Measurements from ENCODE around the gene THRA.

DNA sequence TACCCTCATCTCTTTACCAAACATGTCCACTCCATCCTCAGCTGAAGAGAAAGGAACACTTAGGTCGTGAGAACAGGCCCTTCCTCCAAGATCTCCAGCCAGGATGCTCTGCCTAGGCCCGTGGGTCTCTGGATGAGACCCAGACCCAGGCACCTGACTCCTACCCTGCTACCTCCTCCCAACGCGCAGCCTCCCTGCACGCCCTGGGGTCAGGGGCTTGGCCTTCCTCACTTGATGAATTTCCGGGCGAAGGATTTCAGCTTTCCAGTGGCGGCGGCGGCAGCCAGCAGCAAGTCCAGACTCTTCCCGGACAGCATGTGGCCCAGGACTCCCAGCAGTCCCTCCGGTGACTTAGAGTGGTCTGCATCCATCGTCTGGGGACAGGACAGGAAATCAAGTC lies 34.2 kb upstream of the THRA start:
- TF ChIP-seq, protein P1, sequence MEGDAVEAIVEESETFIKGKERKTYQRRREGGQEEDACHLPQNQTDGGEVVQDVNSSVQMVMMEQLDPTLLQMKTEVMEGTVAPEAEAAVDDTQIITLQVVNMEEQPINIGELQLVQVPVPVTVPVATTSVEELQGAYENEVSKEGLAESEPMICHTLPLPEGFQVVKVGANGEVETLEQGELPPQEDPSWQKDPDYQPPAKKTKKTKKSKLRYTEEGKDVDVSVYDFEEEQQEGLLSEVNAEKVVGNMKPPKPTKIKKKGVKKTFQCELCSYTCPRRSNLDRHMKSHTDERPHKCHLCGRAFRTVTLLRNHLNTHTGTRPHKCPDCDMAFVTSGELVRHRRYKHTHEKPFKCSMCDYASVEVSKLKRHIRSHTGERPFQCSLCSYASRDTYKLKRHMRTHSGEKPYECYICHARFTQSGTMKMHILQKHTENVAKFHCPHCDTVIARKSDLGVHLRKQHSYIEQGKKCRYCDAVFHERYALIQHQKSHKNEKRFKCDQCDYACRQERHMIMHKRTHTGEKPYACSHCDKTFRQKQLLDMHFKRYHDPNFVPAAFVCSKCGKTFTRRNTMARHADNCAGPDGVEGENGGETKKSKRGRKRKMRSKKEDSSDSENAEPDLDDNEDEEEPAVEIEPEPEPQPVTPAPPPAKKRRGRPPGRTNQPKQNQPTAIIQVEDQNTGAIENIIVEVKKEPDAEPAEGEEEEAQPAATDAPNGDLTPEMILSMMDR (IDR thresholded peaks at IDR 0.05) = no peak
- no peak for TF ChIP-seq POLR2A (IDR thresholded peaks at IDR 0.05)

Measured in testis (tissue), 2 donors.